Measurements from ENCODE around the gene DAGLA.

DNA sequence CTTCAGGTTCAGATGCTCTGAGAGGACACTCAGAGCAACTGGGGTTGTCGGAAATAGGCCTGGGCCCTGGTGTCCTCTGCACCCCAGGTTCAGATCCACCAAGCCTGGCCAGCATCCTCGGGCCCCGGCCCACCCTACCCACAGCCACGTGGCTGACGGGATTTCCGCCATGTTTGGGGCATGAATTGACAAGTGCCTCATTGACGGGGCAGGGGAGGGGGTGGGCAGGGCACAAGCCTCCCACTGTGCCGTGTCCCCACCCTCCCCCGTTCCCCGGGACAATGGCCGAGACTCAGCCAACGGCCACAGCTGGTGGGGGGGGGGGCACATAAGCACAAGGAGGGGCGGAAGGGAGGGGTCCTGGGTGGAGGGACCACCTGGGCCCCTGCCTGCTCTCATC, 80.8 kb downstream of the DAGLA start:
- TF ChIP-seq EZH2 (IDR thresholded peaks at IDR 0.05; ENCODE audit: insufficient read depth, poor library complexity, severe bottlenecking) (no peak), EZH2phosphoT487 (IDR thresholded peaks at IDR 0.05; ENCODE audit: insufficient read depth, low read depth) (no peak)

All from GM23248 (cell line).